IgD-negative memory B cell (primary cell): ENCODE measurements around the gene PACSIN1. TPM values are rescaled to one million over a fixed set of nuclear protein-coding genes. Genes with fewer than 3 reads are reported as not detected.

Source experiments
- H3K27ac Mint-ChIP-seq, 3 donors: one replicate each; pipeline ENCODE4 v1.8.0; 2020 to 2022; ENCODE audit warnings: mild to moderate bottlenecking in 3 of 3, mixed read lengths in 3 of 3, moderate library complexity in 1 of 3
- H3K27me3 Mint-ChIP-seq: one replicate; pipeline ENCODE4 v1.8.0; 2021; ENCODE audit warnings: mixed read lengths
- H3K36me3 Mint-ChIP-seq: one replicate; pipeline ENCODE4 v1.8.0; 2020; ENCODE audit warnings: mild to moderate bottlenecking, mixed read lengths
- H3K4me1 Mint-ChIP-seq, 3 donors: one replicate each; pipeline ENCODE4 v1.8.0; 2020 to 2022; ENCODE audit warnings: mixed read lengths in 3 of 3, mild to moderate bottlenecking in 1 of 3
- H3K4me3 Mint-ChIP-seq, 4 donors: one replicate each; pipeline ENCODE4 v1.8.0; 2020 to 2022; ENCODE audit warnings: mild to moderate bottlenecking in 4 of 4, mixed read lengths in 4 of 4, moderate library complexity in 3 of 4
- H3K9me3 Mint-ChIP-seq, 3 donors: one replicate each; pipeline ENCODE4 v1.8.0; 2020 to 2021; ENCODE audit warnings: mixed read lengths in 3 of 3, mild to moderate bottlenecking in 1 of 3
- polyA plus RNA-seq: library from polyadenylated mRNA; unstranded; fragments of 300-500 nt; fragmentation: Illumina TruSeq; gene quantifications from one replicate; pipeline ENCODE4 v1.2.3, GENCODE V29; 2021

The PACSIN1 gene
- polyA plus RNA-seq, 1 donor from 2014 or later: not detected

GRCh38 chr6:34565722-34566137 is 99.9 kb downstream of the PACSIN1 start:
- H3K27me3 Mint-ChIP-seq: peaks cover 7% of the 10 kb centered on the region
- H3K4me1 Mint-ChIP-seq: peaks cover 0 to 1% (median 0%) of the 10 kb centered on the region in 3 donors
- H3K4me3 Mint-ChIP-seq: peak overlapping the region in 1 of 4 donors; percentile 38
- H3K9me3 Mint-ChIP-seq: no peaks in the 10 kb centered on the region
- H3K27ac Mint-ChIP-seq: no peak overlapping the region
- H3K36me3 Mint-ChIP-seq: no peaks in the 10 kb centered on the region

- no peaks in the 10 kb centered on the region for H3K9me3 Mint-ChIP-seq
- H3K27ac Mint-ChIP-seq: peak overlapping the region in 1 of 3 donors; percentile 76
- no peaks in the 10 kb centered on the region for H3K36me3 Mint-ChIP-seq
- H3K4me1 Mint-ChIP-seq: peaks cover 0 to 1% (median 0%) of the 10 kb centered on the region in 3 donors
- H3K27me3 Mint-ChIP-seq: peaks cover 6% of the 10 kb centered on the region
- no peak overlapping the region for H3K4me3 Mint-ChIP-seq
These were observed 101.1 kb downstream of the PACSIN1 start for GRCh38 chr6:34566830-34567546.

GRCh38 chr6:34568341-34569201 is 102.7 kb downstream of the PACSIN1 start:
- peaks cover 2% of the 10 kb centered on the region for H3K27me3 Mint-ChIP-seq
- H3K4me1 Mint-ChIP-seq: peaks cover 0 to under 1% (median 0%) of the 10 kb centered on the region in 3 donors
- H3K27ac Mint-ChIP-seq: no peak overlapping the region
- no peaks in the 10 kb centered on the region for H3K36me3 Mint-ChIP-seq
- H3K9me3 Mint-ChIP-seq: no peaks in the 10 kb centered on the region
- H3K4me3 Mint-ChIP-seq: no peak overlapping the region

DNA sequence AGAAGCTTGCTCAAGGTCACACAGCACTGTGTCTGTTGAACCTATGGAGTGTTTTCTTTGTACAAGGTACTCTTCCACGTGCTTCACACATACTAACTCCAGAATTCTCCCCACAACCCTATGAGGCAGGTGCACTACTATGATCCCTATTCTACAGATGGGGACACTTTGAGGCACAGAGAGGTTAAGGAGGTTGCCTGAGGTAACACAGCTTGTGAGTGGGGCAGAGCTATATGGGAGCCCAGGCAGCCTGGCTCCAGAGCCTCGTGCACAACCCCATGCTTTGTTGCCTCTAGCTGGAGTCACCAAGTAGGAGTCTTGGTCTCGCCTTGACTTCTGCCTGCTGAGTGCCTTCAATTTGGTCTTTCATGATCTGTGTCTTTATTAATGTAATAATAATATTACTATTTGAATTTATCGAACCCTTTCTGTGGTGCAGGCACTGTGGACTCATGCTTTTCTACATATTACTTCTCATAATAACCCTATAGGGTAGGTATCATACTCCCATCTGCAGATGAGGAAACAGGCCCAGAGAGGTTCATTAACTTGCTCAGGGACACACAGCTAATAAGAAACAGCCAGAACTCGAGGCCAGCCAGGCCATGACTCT is 103.6 kb downstream of the PACSIN1 start:
- Mint-ChIP-seq H3K27me3 (peaks cover 1% of the 10 kb centered on the region), H3K27ac (no peak overlapping the region), H3K4me3 (peak overlapping the region in 1 of 4 donors; percentile 8), H3K9me3 (no peaks in the 10 kb centered on the region), H3K36me3 (no peaks in the 10 kb centered on the region), H3K4me1 (no peaks in the 10 kb centered on the region)

DNA sequence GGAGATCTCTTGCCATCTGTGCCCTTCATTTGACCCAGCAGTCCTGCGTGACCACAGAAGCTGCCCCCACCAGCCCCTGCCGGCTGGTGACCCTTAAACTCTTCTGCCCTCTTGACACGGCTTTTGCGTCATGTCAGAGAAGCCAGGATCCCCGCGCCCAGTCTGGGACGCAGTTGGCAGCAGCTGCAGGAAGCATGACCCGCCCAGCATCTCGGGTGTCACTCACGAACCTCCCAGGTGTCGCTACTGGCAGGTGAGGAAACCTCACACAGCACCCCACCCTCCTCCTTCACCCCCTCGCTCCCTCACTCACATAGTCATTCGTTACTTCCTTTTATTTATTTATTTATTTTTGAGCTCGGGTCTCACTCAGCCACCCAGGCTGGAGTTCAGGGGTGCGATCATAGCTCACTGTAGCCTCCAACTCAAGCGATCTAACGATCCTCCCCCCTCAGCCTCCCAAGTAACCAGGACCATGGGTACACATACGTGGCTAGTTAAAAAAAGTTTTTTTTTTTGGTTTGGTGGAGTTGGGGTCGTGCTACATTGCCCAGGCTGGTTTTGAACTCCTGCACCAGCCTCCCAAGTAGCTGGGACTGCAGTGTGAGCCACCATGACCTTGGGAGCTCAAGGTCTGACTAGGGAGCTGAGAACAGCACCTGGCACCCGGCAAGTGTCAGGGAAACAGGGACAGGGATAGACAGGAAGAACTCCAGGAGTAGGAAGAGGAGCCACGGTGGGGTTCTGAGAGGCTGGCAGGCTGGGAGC is 104.4 kb downstream of the PACSIN1 start:
- Mint-ChIP-seq H3K27ac (peak overlapping the region in 1 of 3 donors; percentile 22), H3K4me1 (no peaks in the 10 kb centered on the region)

DNA sequence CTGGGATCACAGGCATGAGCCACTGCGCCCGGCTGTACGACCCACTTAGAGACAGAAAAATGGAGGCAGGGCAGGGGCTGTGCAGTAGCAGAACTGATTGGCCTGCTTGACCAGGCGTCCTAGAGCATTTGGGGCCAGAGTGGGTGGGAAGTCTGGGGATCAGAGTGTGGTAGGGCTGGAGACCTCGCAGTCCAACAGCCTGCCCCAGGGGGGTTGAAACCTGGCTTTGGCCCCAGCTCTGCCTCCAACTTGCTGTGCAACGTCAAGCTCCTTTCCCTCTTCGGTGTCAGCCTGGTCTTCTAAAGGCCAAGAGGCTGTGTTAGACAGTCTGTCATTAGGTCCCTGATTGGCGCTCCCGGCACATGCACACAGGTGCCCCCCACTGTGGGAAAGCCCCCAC is 105.5 kb downstream of the PACSIN1 start:
- H3K4me1 Mint-ChIP-seq: no peaks in the 10 kb centered on the region
- H3K27ac Mint-ChIP-seq: no peak overlapping the region
- H3K36me3 Mint-ChIP-seq: no peaks in the 10 kb centered on the region
- peaks cover 1% of the 10 kb centered on the region for H3K27me3 Mint-ChIP-seq
- H3K4me3 Mint-ChIP-seq: no peak overlapping the region
- H3K9me3 Mint-ChIP-seq: no peaks in the 10 kb centered on the region

More for the DNA sequence above, 104.4 kb downstream of the PACSIN1 start:
- H3K9me3 Mint-ChIP-seq: no peaks in the 10 kb centered on the region
- H3K4me3 Mint-ChIP-seq: peak overlapping the region in 1 of 4 donors; percentile 8
- H3K36me3 Mint-ChIP-seq: no peaks in the 10 kb centered on the region
- H3K27me3 Mint-ChIP-seq: peaks cover 1% of the 10 kb centered on the region

GRCh38 chr6:34572021-34572420 is 106.1 kb downstream of the PACSIN1 start:
- peaks cover 1% of the 10 kb centered on the region for H3K27me3 Mint-ChIP-seq
- H3K4me3 Mint-ChIP-seq: no peak overlapping the region
- H3K36me3 Mint-ChIP-seq: no peaks in the 10 kb centered on the region
- H3K27ac Mint-ChIP-seq: no peak overlapping the region
- H3K9me3 Mint-ChIP-seq: no peaks in the 10 kb centered on the region
- H3K4me1 Mint-ChIP-seq: no peaks in the 10 kb centered on the region

DNA sequence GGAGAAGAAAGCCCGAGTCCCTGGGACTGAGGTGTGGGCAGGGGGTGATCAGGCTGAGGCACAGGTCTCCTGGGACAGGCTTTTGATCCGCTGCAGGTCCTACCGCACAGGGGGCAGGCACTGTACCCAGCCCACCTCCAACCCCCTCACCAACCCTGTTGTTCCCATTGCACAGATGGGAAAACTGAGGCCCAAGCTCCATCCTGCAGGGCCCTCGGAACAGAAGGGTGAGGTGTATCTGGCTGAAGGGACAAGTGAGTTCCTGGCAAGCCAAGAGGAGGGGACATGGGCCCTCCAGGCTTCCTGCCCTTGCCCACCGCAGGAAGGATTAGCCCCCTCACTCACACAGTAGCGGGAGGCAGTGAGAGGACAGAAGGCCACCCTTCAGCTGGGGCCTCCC is 106.7 kb downstream of the PACSIN1 start:
- Mint-ChIP-seq H3K36me3 (no peaks in the 10 kb centered on the region), H3K27me3 (peaks cover 1% of the 10 kb centered on the region), H3K4me1 (no peaks in the 10 kb centered on the region), H3K4me3 (no peak overlapping the region), H3K9me3 (no peaks in the 10 kb centered on the region), H3K27ac (no peak overlapping the region)

- no peaks in the 10 kb centered on the region for H3K4me1 Mint-ChIP-seq
- no peak overlapping the region for H3K4me3 Mint-ChIP-seq
- no peaks in the 10 kb centered on the region for H3K27me3 Mint-ChIP-seq
- no peaks in the 10 kb centered on the region for H3K9me3 Mint-ChIP-seq
- H3K27ac Mint-ChIP-seq: no peak overlapping the region
- H3K36me3 Mint-ChIP-seq: no peaks in the 10 kb centered on the region
These were observed 107.8 kb downstream of the PACSIN1 start for GRCh38 chr6:34573567-34574183.

GRCh38 chr6:34574647-34575293 is 108.9 kb downstream of the PACSIN1 start:
- peak overlapping the region in 1 of 3 donors; percentile 33 for H3K27ac Mint-ChIP-seq
- H3K9me3 Mint-ChIP-seq: no peaks in the 10 kb centered on the region
- peaks cover 0 to 1% (median 0%) of the 10 kb centered on the region in 3 donors for H3K4me1 Mint-ChIP-seq
- H3K36me3 Mint-ChIP-seq: no peaks in the 10 kb centered on the region
- no peaks in the 10 kb centered on the region for H3K27me3 Mint-ChIP-seq
- no peak overlapping the region for H3K4me3 Mint-ChIP-seq

DNA sequence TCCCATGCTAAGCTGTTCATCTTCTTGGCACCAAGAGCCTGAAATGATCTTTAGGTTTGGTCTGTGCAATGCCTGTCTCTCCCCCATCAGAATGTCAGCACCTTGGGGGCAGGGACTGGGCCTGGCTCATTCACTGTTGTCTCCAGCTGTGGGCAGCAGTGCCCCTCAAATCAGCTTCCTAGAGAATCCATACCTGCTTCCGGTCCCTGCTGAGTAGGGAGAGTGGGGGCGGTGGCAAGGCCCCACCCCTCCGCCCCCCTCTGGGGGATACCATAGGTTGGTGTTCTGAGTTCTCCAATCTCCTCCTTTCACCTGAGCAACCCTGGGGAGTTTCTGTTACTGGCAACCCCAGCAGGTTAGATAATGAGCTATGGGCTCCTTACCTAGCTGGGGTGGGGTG is 109.5 kb downstream of the PACSIN1 start:
- Mint-ChIP-seq H3K4me1 (peaks cover 0 to 1% (median 0%) of the 10 kb centered on the region in 3 donors), H3K4me3 (no peak overlapping the region), H3K36me3 (no peaks in the 10 kb centered on the region), H3K9me3 (no peaks in the 10 kb centered on the region), H3K27ac (no peak overlapping the region), H3K27me3 (no peaks in the 10 kb centered on the region)

- H3K4me1 Mint-ChIP-seq: peaks cover 0 to 1% (median 0%) of the 10 kb centered on the region in 3 donors
- H3K27ac Mint-ChIP-seq: peak overlapping the region in 1 of 3 donors; percentile 29
- H3K36me3 Mint-ChIP-seq: no peaks in the 10 kb centered on the region
- H3K27me3 Mint-ChIP-seq: no peaks in the 10 kb centered on the region
- no peak overlapping the region for H3K4me3 Mint-ChIP-seq
- H3K9me3 Mint-ChIP-seq: no peaks in the 10 kb centered on the region
These were observed 110.5 kb downstream of the PACSIN1 start for GRCh38 chr6:34576286-34576955.

DNA sequence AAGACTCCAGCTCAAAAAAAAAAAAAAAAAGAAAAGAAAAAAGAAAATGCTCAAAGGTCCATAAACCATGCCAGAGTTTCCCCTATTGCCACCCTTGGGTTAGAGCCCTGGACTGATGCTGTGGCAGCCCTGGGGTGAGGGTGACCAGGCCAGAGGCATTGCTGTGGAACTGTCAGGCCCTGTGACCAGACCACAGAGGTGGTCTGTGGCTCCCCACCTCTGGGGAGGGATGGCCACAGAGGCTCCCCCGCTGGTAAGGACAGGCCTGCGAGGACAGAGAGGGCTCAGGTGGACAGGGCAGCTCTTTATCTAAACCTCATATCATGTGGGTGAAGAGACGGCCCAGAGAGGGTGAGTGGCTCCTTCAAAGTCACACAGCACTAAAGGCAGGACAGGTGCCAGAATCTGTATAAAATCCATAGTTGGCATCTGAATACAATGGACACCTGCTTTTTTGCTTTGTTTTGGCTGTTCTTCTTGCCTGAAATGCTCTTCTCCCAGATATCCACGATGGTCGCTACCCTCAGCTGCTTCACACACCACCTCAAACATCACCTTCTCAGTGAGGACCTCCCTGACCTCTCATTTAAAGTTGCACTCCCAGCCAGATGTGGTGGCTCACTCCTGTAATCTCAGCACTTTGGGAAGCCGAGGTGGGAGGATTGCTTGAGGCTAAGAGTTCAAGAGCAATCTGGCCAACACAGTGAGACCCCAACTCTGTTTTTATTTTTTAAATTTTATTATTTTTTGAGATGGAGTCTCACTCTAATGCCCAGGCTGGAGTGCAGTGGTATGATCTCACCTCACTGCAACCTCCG is 112.8 kb downstream of the PACSIN1 start:
- no peak overlapping the region for H3K4me3 Mint-ChIP-seq
- peaks cover 0 to 1% (median 0%) of the 10 kb centered on the region in 3 donors for H3K4me1 Mint-ChIP-seq
- H3K27ac Mint-ChIP-seq: no peak overlapping the region
- H3K27me3 Mint-ChIP-seq: no peaks in the 10 kb centered on the region
- no peaks in the 10 kb centered on the region for H3K9me3 Mint-ChIP-seq
- no peaks in the 10 kb centered on the region for H3K36me3 Mint-ChIP-seq
